HG02588 (cell line): Measurements from ENCODE around the gene EEF2K.
A peak's percentile ranks its signal among the peaks of the same experiment; 100 is the strongest.
"Not testable (repeated sequence)": the region's sequence is repeated elsewhere in the genome, so short reads cannot be mapped to it uniquely, and the experiment has no call there.

Source experiments
- ATAC-seq: cut with Tn5 transposase; IDR thresholded peaks from one replicate; pipeline ENCODE4 v1.9.1; 2021; ENCODE audit warnings: mild to moderate bottlenecking, moderate library complexity; ENCODE audit not compliant: unreplicated experiment

The EEF2K gene

GRCh38 chr16:22189473-22190080 lies 16.5 kb upstream of the EEF2K start:
- ATAC-seq: no peak

- peak; percentile 57 for ATAC-seq
Observed at GRCh38 chr16:22190081-22190775, 15.8 kb upstream of the EEF2K start.

GRCh38 chr16:22190776-22191531 lies 15.1 kb upstream of the EEF2K start:
- ATAC-seq: peak; percentile 42

- ATAC-seq: no peak
Observed at GRCh38 chr16:22191532-22192260, 14.4 kb upstream of the EEF2K start.

- ATAC-seq: no peak
Observed at GRCh38 chr16:22192261-22193062, 13.6 kb upstream of the EEF2K start.

- ATAC-seq: no peak
Observed at GRCh38 chr16:22193063-22193411, 13.0 kb upstream of the EEF2K start.

GRCh38 chr16:22194707-22195444 lies 11.2 kb upstream of the EEF2K start:
- ATAC-seq: no peak

- no peak for ATAC-seq
Observed at GRCh38 chr16:22195445-22195694, 10.7 kb upstream of the EEF2K start.

GRCh38 chr16:22195695-22196558 lies 10.2 kb upstream of the EEF2K start:
- ATAC-seq: peak; percentile 28

GRCh38 chr16:22196559-22197168 lies 9.4 kb upstream of the EEF2K start:
- not testable (repeated sequence) for ATAC-seq

- ATAC-seq: no peak
Observed at GRCh38 chr16:22198547-22199293, 7.4 kb upstream of the EEF2K start.

GRCh38 chr16:22202261-22202637 lies 3.8 kb upstream of the EEF2K start:
- ATAC-seq: no peak

GRCh38 chr16:22203091-22203490 lies 3.0 kb upstream of the EEF2K start:
- no peak for ATAC-seq

GRCh38 chr16:22204091-22204655 lies 1.9 kb upstream of the EEF2K start:
- ATAC-seq: no peak

GRCh38 chr16:22205577-22206012 lies 483 bp upstream of the EEF2K start:
- no peak for ATAC-seq

GRCh38 chr16:22206842-22207714 lies 1.0 kb downstream of the EEF2K start:
- peak; percentile 39 for ATAC-seq
